CD4-positive, alpha-beta T cell (primary cell): ENCODE results near the gene SLC24A3. TPM values are rescaled to one million over a fixed set of nuclear protein-coding genes. Genes with fewer than 3 reads are reported as not detected.

Experiments
- ATAC-seq: fragments of 200-7000 bp; cut with Tn5 transposase; one replicate; pipeline ENCODE4 v1.10.0; 2022; ENCODE audit warnings: mild to moderate bottlenecking; ENCODE audit not compliant: poor library complexity
- CTCF ChIA-PET: fragments of 350-600 bp; sonication (Branson Sonifier 250); formaldehyde crosslinking; loops from one replicate; lab custom pipeline; 2021; ENCODE audit warnings: antibody characterized with exemption, inconsistent platforms; lab: Charles Lee
- POLR2A ChIA-PET: fragments of 350-600 bp; sonication (Branson Sonifier 250); formaldehyde crosslinking; loops from one replicate; lab custom pipeline; 2021; ENCODE audit warnings: antibody characterized with exemption, inconsistent platforms; lab: Charles Lee
- DNase-seq, 14 experiments: peaks; one replicate each; pipeline ENCODE4 v3.0.0-alpha.2; 2013 to 2020; ENCODE audit warnings: mixed read lengths in 2 of 14
- H3K27ac ChIP-seq, 2 donors: one replicate each; pipeline versions ENCODE4 v1.5.1 to v1.7.0; 2013; ENCODE audit warnings: low read length in 2 of 2, low read depth in 1 of 2, mild to moderate bottlenecking in 1 of 2
- H3K27me3 ChIP-seq, 2 experiments: 1 replicate in 1 of 2; 2 replicates in 1 of 2; pipeline versions ENCODE4 v1.6.1 to v1.7.0; 2013; ENCODE audit warnings: low read length in 2 of 2, control low read depth in 1 of 2, mild to moderate bottlenecking in 1 of 2, moderate library complexity in 1 of 2; ENCODE audit not compliant: insufficient read depth in 2 of 2, control insufficient read depth in 1 of 2
- H3K36me3 ChIP-seq: one replicate; pipeline ENCODE4 v1.6.1; 2013; ENCODE audit warnings: low read length, control low read depth; ENCODE audit not compliant: insufficient read depth
- H3K4me1 ChIP-seq: one replicate; pipeline ENCODE4 v1.6.1; 2013; ENCODE audit warnings: low read length, control low read depth; ENCODE audit not compliant: insufficient read depth
- H3K4me3 ChIP-seq: one replicate; pipeline ENCODE4 v1.5.1; 2013; ENCODE audit warnings: mild to moderate bottlenecking, low read length, moderate library complexity
- H3K9me3 ChIP-seq, 2 experiments: 1 replicate in 1 of 2; 2 replicates in 1 of 2; pipeline versions ENCODE4 v1.6.1 to v1.7.0; 2013; ENCODE audit warnings: low read length in 2 of 2, mild to moderate bottlenecking in 2 of 2, control low read depth in 1 of 2, moderate library complexity in 1 of 2; ENCODE audit not compliant: control insufficient read depth in 1 of 2, insufficient read depth in 1 of 2
- H3K27ac Mint-ChIP-seq: one replicate; pipeline ENCODE4 v1.8.0; 2020; ENCODE audit warnings: mixed read lengths
- H3K27me3 Mint-ChIP-seq: one replicate; pipeline ENCODE4 v1.8.0; 2021; ENCODE audit warnings: mixed read lengths
- H3K36me3 Mint-ChIP-seq: one replicate; pipeline ENCODE4 v1.8.0; 2021; ENCODE audit warnings: low read depth, mixed read lengths
- H3K4me1 Mint-ChIP-seq: one replicate; pipeline ENCODE4 v1.8.0; 2021; ENCODE audit warnings: low read depth, mixed read lengths
- H3K4me3 Mint-ChIP-seq: one replicate; pipeline ENCODE4 v1.8.0; 2020; ENCODE audit warnings: mild to moderate bottlenecking, mixed read lengths
- H3K9me3 Mint-ChIP-seq: one replicate; pipeline ENCODE4 v1.8.0; 2020; ENCODE audit warnings: mixed read lengths
- intact Hi-C, 2 experiments: fragments of 100-400 bp; cut with DNase I in 1 of 2; cut with micrococcal nuclease in 1 of 2; formaldehyde crosslinking; loops; one replicate each; pipeline versions ENCODE4 v1.15.1 to v1.9.0; 2023 to 2025; cut with DNase I, micrococcal nuclease
- total RNA-seq, 174 experiments: library from RNA in 2 of 174; stranded (reverse) in 2 of 174; gene quantifications; one replicate each; pipeline ENCODE4 v1.2.3 and lab custom pipeline; 2021 to 2026
- TF ChIP-seq, protein P1 (sequence below): fragments of 200-600 bp; IDR thresholded peaks from one replicate; pipeline ENCODE4 v1.8.0; 2022; ENCODE audit warnings: antibody characterized with exemption, mild to moderate bottlenecking

Gene SLC24A3
- total RNA-seq, 2 experiments from 2014 or later, result not detected

DNA sequence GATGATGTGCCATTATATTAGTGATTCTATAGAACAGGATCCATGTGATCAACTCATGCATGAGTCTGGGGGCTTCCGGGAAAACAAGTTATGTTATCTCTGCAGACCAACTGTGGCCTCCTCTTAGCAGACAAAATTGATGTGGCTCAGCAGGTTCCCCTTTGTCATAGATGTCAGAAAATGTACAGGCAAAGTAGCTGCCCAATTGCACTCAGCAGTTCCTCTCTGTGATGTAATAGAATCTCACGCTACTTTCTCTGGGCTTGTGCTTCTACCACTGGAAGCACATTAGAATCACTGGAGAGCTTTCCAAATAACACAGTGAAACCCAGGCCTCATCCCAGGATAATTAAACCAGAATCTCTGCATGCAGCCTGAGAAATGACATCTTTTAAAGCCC lies 253.1 kb downstream of the SLC24A3 start:
- peaks cover 0 to 5% of the 10 kb centered on the region in 2 experiments for H3K9me3 ChIP-seq

DNA sequence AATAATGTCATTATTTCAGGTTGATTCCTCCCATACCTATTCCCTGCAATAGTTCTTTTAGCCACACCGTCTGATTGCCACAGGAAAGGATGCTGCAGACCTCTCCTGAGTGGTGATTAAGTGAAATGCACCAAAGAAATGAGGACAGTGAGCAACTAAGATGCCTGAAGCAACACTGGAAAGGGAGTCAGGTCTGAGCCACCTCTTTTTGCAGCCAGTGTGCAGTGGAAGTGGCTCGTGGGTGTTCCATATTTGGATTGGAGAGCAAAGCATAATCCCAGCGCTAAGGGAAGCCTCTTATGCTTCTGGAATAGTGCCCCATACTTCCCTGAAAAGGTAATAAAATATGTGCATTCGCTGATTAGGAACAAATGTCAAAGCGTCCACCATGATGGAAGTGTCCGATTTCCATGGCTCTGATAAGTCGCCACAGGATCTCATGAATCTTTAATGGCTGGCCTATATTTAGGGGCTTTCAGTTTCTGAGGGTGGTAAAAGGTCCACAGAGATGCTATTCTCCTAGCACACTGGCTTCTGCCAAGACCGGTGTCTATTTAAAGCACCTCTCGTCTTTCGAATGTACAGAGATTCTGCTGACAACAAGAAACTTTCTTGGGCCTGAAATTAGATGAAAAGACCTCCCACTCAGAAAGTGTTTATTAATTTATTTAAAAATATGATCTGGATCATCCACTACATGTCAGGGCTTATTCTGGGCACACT lies 253.9 kb downstream of the SLC24A3 start:
- H3K9me3 ChIP-seq, result peaks cover 0 to 5% of the 10 kb centered on the region in 2 experiments
- no peak overlapping the region for H3K27ac ChIP-seq
- Mint-ChIP-seq H3K36me3 (no peaks in the 10 kb centered on the region), H3K27me3 (no peaks in the 10 kb centered on the region), H3K27ac (no peak overlapping the region), H3K4me1 (no peaks in the 10 kb centered on the region), H3K9me3 (no peaks in the 10 kb centered on the region), H3K4me3 (no peak overlapping the region)
- intact Hi-C loops, result no loop called here
- DNase-seq, result no peak
- CTCF ChIA-PET, result no interaction called here
- no peak for ATAC-seq
- POLR2A ChIA-PET, result no interaction called here
- H3K36me3 ChIP-seq, result no peaks in the 10 kb centered on the region
- TF ChIP-seq, protein P1, sequence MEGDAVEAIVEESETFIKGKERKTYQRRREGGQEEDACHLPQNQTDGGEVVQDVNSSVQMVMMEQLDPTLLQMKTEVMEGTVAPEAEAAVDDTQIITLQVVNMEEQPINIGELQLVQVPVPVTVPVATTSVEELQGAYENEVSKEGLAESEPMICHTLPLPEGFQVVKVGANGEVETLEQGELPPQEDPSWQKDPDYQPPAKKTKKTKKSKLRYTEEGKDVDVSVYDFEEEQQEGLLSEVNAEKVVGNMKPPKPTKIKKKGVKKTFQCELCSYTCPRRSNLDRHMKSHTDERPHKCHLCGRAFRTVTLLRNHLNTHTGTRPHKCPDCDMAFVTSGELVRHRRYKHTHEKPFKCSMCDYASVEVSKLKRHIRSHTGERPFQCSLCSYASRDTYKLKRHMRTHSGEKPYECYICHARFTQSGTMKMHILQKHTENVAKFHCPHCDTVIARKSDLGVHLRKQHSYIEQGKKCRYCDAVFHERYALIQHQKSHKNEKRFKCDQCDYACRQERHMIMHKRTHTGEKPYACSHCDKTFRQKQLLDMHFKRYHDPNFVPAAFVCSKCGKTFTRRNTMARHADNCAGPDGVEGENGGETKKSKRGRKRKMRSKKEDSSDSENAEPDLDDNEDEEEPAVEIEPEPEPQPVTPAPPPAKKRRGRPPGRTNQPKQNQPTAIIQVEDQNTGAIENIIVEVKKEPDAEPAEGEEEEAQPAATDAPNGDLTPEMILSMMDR, result no peak
- no peaks in the 10 kb centered on the region for H3K27me3 ChIP-seq
- no peaks in the 10 kb centered on the region for H3K4me1 ChIP-seq
- H3K4me3 ChIP-seq, result no peak overlapping the region

More for the DNA sequence above, 253.1 kb downstream of the SLC24A3 start:
- H3K27ac Mint-ChIP-seq, result no peak overlapping the region
- no peaks in the 10 kb centered on the region for H3K9me3 Mint-ChIP-seq
- intact Hi-C loops, result no loop called here
- no peaks in the 10 kb centered on the region for H3K4me1 Mint-ChIP-seq
- no peaks in the 10 kb centered on the region for H3K36me3 ChIP-seq
- H3K4me3 ChIP-seq, result no peak overlapping the region
- DNase-seq (no peak), ATAC-seq (no peak)
- no peaks in the 10 kb centered on the region for H3K4me1 ChIP-seq
- no peak overlapping the region for H3K4me3 Mint-ChIP-seq
- no peaks in the 10 kb centered on the region for H3K27me3 ChIP-seq
- CTCF ChIA-PET, result no interaction called here
- POLR2A ChIA-PET, result no interaction called here
- no peaks in the 10 kb centered on the region for H3K27me3 Mint-ChIP-seq
- H3K27ac ChIP-seq, result no peak overlapping the region
- TF ChIP-seq, protein P1, result no peak
- H3K36me3 Mint-ChIP-seq, result no peaks in the 10 kb centered on the region

DNA sequence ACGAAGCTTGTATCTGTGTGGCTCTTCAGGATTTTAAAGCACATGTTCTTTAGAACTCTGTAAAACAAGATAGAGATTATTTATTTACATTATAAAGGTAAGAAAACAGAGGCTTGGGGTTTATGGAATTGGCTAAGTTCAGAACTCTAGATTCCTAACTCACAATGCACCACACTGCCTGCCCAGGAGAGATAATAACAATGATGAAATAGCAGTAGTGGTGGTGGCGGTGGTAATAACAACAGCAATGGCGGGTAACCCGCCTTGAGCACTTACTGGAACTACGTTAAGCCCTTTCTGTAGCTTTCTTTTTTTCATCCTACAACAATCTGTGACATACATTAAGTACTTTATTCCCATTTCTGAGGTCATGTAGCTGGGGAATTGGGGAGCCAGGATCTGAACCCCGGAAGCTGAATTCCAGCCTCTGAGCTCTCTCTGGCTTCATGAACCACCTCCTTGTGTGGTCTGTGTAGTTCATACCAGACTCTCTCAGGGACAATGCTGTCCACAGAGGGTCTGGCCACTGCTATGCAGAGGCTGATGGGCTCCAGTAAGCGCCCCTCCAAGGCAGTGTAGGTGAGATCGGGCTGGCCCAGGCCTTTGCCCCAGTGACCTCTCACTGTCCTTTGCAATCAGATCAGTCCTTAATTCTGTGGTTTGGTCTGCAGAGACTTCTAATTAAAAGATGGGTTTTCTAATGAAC lies 260.9 kb downstream of the SLC24A3 start:
- H3K4me1 Mint-ChIP-seq, result no peaks in the 10 kb centered on the region
- H3K9me3 Mint-ChIP-seq, result no peaks in the 10 kb centered on the region
- no peaks in the 10 kb centered on the region for H3K27me3 Mint-ChIP-seq
- Histone ChIP-seq H3K36me3 (no peaks in the 10 kb centered on the region), H3K27me3 (no peaks in the 10 kb centered on the region), H3K9me3 (peaks cover 0 to 6% of the 10 kb centered on the region in 2 experiments), H3K4me1 (no peaks in the 10 kb centered on the region), H3K27ac (no peak overlapping the region), H3K4me3 (no peak overlapping the region)
- TF ChIP-seq, protein P1, result no peak
- CTCF ChIA-PET, result no interaction called here
- DNase-seq (no peak), ATAC-seq (no peak)
- POLR2A ChIA-PET, result no interaction called here
- intact Hi-C loops, result no loop called here
- no peak overlapping the region for H3K27ac Mint-ChIP-seq
- no peak overlapping the region for H3K4me3 Mint-ChIP-seq
- H3K36me3 Mint-ChIP-seq, result no peaks in the 10 kb centered on the region
